ENCODE measurements around the gene RARG. TPM values are rescaled to one million over a fixed set of nuclear protein-coding genes. Genes with fewer than 3 reads are reported as not detected.
A peak's percentile ranks its signal among the peaks of the same experiment; 100 is the strongest.

RARG gene
- total and polyA plus RNA-seq, 2 of the 8 experiments (the other 6 are each of a cell fraction or from before 2014, with no cell fraction given): 68.6 to 68.9 TPM

- H4K5ac ChIP-seq (ENCODE audit: insufficient read length, low read depth, low read length): no peak overlapping the region
- no peak overlapping the region for H3K56ac ChIP-seq (replicated peaks; ENCODE audit: insufficient read length, low read depth, low read length)
- no peak overlapping the region for H3K9ac ChIP-seq (replicated peaks in 1 of 4; ENCODE audit: extremely low read depth in 1 of 4, low read depth in 3 of 4, low read length in 3 of 4)
- H3K27me3 ChIP-seq (replicated peaks in 1 of 4; ENCODE audit: control insufficient read depth in 3 of 4, extremely low read depth in 1 of 4, insufficient read depth in 3 of 4, low read length in 3 of 4): peaks cover 0 to 22% (median 13%) of the 10 kb centered on the region in 4 experiments; a peak in 6 of 7 replicates
- no peak overlapping the region for H2AFZ ChIP-seq (ENCODE audit: low read length)
- FAIRE-seq (no peak), DNase-seq (ENCODE audit: low read depth in 1 of 2, low spot score in 2 of 2) (no peak)
- no peak overlapping the region for H3K27ac ChIP-seq (ENCODE audit: low read depth, low read length)
- H3K4me3 ChIP-seq (ENCODE audit: extremely low read depth in 1 of 4, insufficient read depth in 2 of 4, low read depth in 3 of 4, low read length in 4 of 4): peak overlapping the region; percentile 8 to 89 (median 75); a peak in 5 of 8 replicates
- no peak overlapping the region for H2BK12ac ChIP-seq (ENCODE audit: low read depth, low read length)
- H3K36me3 ChIP-seq (ENCODE audit: control insufficient read depth in 2 of 4, insufficient read depth in 4 of 4, low read length in 3 of 4): peaks cover 11 to 40% (median 31%) of the 10 kb centered on the region in 4 experiments
- no peak overlapping the region for H4K8ac ChIP-seq (ENCODE audit: extremely low read depth, insufficient read depth, low read length)
- H4K91ac ChIP-seq (replicated peaks; ENCODE audit: insufficient read length, low read length): no peak overlapping the region
- H3K9me3 ChIP-seq (ENCODE audit: insufficient read depth in 2 of 2, low read depth in 1 of 2, low read length in 1 of 2): no peaks in the 10 kb centered on the region
- no peak overlapping the region for H2AK5ac ChIP-seq (ENCODE audit: low read depth, low read length)
- H3K18ac ChIP-seq (ENCODE audit: extremely low read depth, low read length): no peak overlapping the region
- H4K20me1 ChIP-seq (replicated peaks in 1 of 2; ENCODE audit: control insufficient read depth in 1 of 2, insufficient read depth in 2 of 2, low read length in 2 of 2): peaks cover 0 to 11% of the 10 kb centered on the region in 2 experiments
- H2BK120ac ChIP-seq (replicated peaks; ENCODE audit: low read depth, low read length): no peak overlapping the region
- ChIA-PET POLR2A (ENCODE audit: partially characterized antibody) (interaction anchor here (0.9 to 3.8 kb wide), 9 partner anchors 9 to 271 kb away, joined by 3 to 18 read pairs (median 5); no protein-coding TSS in a partner anchor), CTCF (ENCODE audit: partially characterized antibody) (interaction anchor here (0.6 to 11.1 kb wide), 14 partner anchors 9 to 154 kb away, joined by 3 to 164 read pairs (median 4); partner anchors contain the start of genes AAAS, ESPL1 and ITGB7)
- H3K23me2 ChIP-seq (ENCODE audit: low read depth, low read length): peaks cover 8% of the 10 kb centered on the region
- H3K4me2 ChIP-seq (ENCODE audit: insufficient read depth in 1 of 2, low read depth in 2 of 2, low read length in 2 of 2): peak overlapping the region; percentile 67 to 95
- no peak overlapping the region for H2BK5ac ChIP-seq (ENCODE audit: low read depth, low read length)
- H2BK15ac ChIP-seq (ENCODE audit: low read length): no peak overlapping the region
- no peak overlapping the region for H2BK20ac ChIP-seq (ENCODE audit: low read length)
- H3K79me1 ChIP-seq (ENCODE audit: low read depth, low read length): peaks cover 2% of the 10 kb centered on the region; the same call in 1 of the 2 replicates
- no peak overlapping the region for H3K14ac ChIP-seq (ENCODE audit: insufficient read length)
- no peak overlapping the region for H3K23ac ChIP-seq (ENCODE audit: insufficient read length)
- peaks cover 0 to 11% of the 10 kb centered on the region in 2 experiments; a peak in 2 of 4 replicates for H3K79me2 ChIP-seq (ENCODE audit: control insufficient read depth in 1 of 2, insufficient read depth in 2 of 2, low read length in 2 of 2)
- TF ChIP-seq GTF2F1 (IDR thresholded peaks at IDR 0.05; ENCODE audit: borderline replicate concordance, low read depth, low read length) (no peak), USF2 (IDR thresholded peaks at IDR 0.05; ENCODE audit: low read length) (0 out of 2 replicates have a peak, but pooled peaks have one; percentile 32)
- no peak overlapping the region for H3K4ac ChIP-seq (replicated peaks; ENCODE audit: insufficient read length, low read depth, low read length)
- peaks cover 2 to 10% (median 4%) of the 10 kb centered on the region in 4 experiments; a peak in 6 of 7 replicates for H3K4me1 ChIP-seq (replicated peaks in 1 of 4; ENCODE audit: control insufficient read depth in 3 of 4, insufficient read depth in 4 of 4, low read length in 3 of 4)
- WGBS, 2 experiments (ENCODE audit: extremely low coverage in 1 of 2, insufficient coverage in 1 of 2, insufficient read length in 1 of 2, insufficient replicate concordance in 2 of 2, low coverage in 1 of 2, low lambda C conversion rate in 2 of 2, missing lambda C conversion rate in 1 of 2): 96% methylated on average over 2 of the region's 2 CpGs; no CpG with 5 or more reads in 1 of the 2 experiments
These were observed 50.1 kb downstream of the RARG start for GRCh38 chr12:53181935-53182334.
